ENCODE data around the gene MRTFB. TPM values are rescaled to one million over a fixed set of nuclear protein-coding genes. Genes with fewer than 3 reads are reported as not detected.

MRTFB gene
- total and polyA plus RNA-seq, 2 donors (not counting 1 experiment from before 2014, with no cell fraction given), result 8.8 to 9.8 TPM

- no peak overlapping the region for H2AFZ ChIP-seq (ENCODE audit: low read length)
- no peaks in the 10 kb centered on the region for H3K4me1 ChIP-seq (ENCODE audit: control insufficient read depth, extremely low read depth, insufficient read depth, low read length)
- H3K9me3 ChIP-seq (ENCODE audit: control insufficient read depth, insufficient read depth, low read depth, low read length), result no peaks in the 10 kb centered on the region
- no peaks in the 10 kb centered on the region for H3K79me2 ChIP-seq (ENCODE audit: control insufficient read depth, insufficient read depth, low read length)
- H3K27me3 ChIP-seq (ENCODE audit: control insufficient read depth, insufficient read depth, low read length), result no peaks in the 10 kb centered on the region
- no peak overlapping the region for H3K27ac ChIP-seq (ENCODE audit: insufficient read depth, low read length)
- no peak for TF ChIP-seq CTCF (conservative IDR thresholded peaks at IDR 0.05 in 1 of 2, IDR thresholded peaks at IDR 0.05 in 1 of 2; ENCODE audit: low read depth in 1 of 2, low read length in 2 of 2)
- TF ChIP-seq EZH2 (IDR thresholded peaks at IDR 0.05; ENCODE audit: low read length, missing control alignments), result no peak
- no peak overlapping the region for H3K4me3 ChIP-seq (replicated peaks in 1 of 4; ENCODE audit: control extremely low read depth in 1 of 4, insufficient read depth in 1 of 4, low read depth in 3 of 4, low read length in 4 of 4)
- no peaks in the 10 kb centered on the region for H3K36me3 ChIP-seq (ENCODE audit: control insufficient read depth, insufficient read depth, low read length)
- no peaks in the 10 kb centered on the region for H4K20me1 ChIP-seq (ENCODE audit: control insufficient read depth, extremely low read depth, insufficient read depth, low read length)
- H3K4me2 ChIP-seq (ENCODE audit: extremely low read depth, insufficient read depth, low read length), result no peak overlapping the region
- H3K9ac ChIP-seq (ENCODE audit: insufficient read depth, low read length), result no peak overlapping the region
- DNase-seq (ENCODE audit: low read depth in 2 of 2), result no peak
These were observed 54.0 kb downstream of the MRTFB start for GRCh38 chr16:14125000-14125681.

- H2AFZ ChIP-seq (ENCODE audit: low read length), result no peak overlapping the region
- no peak overlapping the region for H3K9ac ChIP-seq (ENCODE audit: insufficient read depth, low read length)
- TF ChIP-seq EZH2 (IDR thresholded peaks at IDR 0.05; ENCODE audit: low read length, missing control alignments) (no peak), CTCF (conservative IDR thresholded peaks at IDR 0.05 in 1 of 2, IDR thresholded peaks at IDR 0.05 in 1 of 2; ENCODE audit: low read depth in 1 of 2, low read length in 2 of 2) (no peak)
- no peak overlapping the region for H3K27ac ChIP-seq (ENCODE audit: insufficient read depth, low read length)
- no peaks in the 10 kb centered on the region for H3K9me3 ChIP-seq (ENCODE audit: control insufficient read depth, insufficient read depth, low read depth, low read length)
- no peaks in the 10 kb centered on the region for H3K4me1 ChIP-seq (ENCODE audit: control insufficient read depth, extremely low read depth, insufficient read depth, low read length)
- no peak overlapping the region for H3K4me3 ChIP-seq (replicated peaks in 1 of 4; ENCODE audit: control extremely low read depth in 1 of 4, insufficient read depth in 1 of 4, low read depth in 3 of 4, low read length in 4 of 4)
- H4K20me1 ChIP-seq (ENCODE audit: control insufficient read depth, extremely low read depth, insufficient read depth, low read length), result no peaks in the 10 kb centered on the region
- DNase-seq (ENCODE audit: low read depth in 2 of 2), result peak in 1 of 2 donors; percentile 18
- H3K36me3 ChIP-seq (ENCODE audit: control insufficient read depth, insufficient read depth, low read length), result no peaks in the 10 kb centered on the region
- H3K27me3 ChIP-seq (ENCODE audit: control insufficient read depth, insufficient read depth, low read length), result no peaks in the 10 kb centered on the region
- no peak overlapping the region for H3K4me2 ChIP-seq (ENCODE audit: extremely low read depth, insufficient read depth, low read length)
- no peaks in the 10 kb centered on the region for H3K79me2 ChIP-seq (ENCODE audit: control insufficient read depth, insufficient read depth, low read length)
These were observed 54.6 kb downstream of the MRTFB start for GRCh38 chr16:14125708-14126107.

GRCh38 chr16:14128097-14128496, 57.0 kb downstream of the MRTFB start:
- Histone ChIP-seq H3K36me3 (ENCODE audit: control insufficient read depth, insufficient read depth, low read length) (no peaks in the 10 kb centered on the region), H3K4me3 (replicated peaks in 1 of 4; ENCODE audit: control extremely low read depth in 1 of 4, insufficient read depth in 1 of 4, low read depth in 3 of 4, low read length in 4 of 4) (no peak overlapping the region), H3K4me1 (ENCODE audit: control insufficient read depth, extremely low read depth, insufficient read depth, low read length) (peaks cover 3% of the 10 kb centered on the region), H3K27ac (ENCODE audit: insufficient read depth, low read length) (no peak overlapping the region), H3K79me2 (ENCODE audit: control insufficient read depth, insufficient read depth, low read length) (no peaks in the 10 kb centered on the region), H3K9me3 (ENCODE audit: control insufficient read depth, insufficient read depth, low read depth, low read length) (no peaks in the 10 kb centered on the region), H2AFZ (ENCODE audit: low read length) (no peak overlapping the region), H3K4me2 (ENCODE audit: extremely low read depth, insufficient read depth, low read length) (no peak overlapping the region), H3K27me3 (ENCODE audit: control insufficient read depth, insufficient read depth, low read length) (no peaks in the 10 kb centered on the region), H4K20me1 (ENCODE audit: control insufficient read depth, extremely low read depth, insufficient read depth, low read length) (no peaks in the 10 kb centered on the region), H3K9ac (ENCODE audit: insufficient read depth, low read length) (no peak overlapping the region)
- DNase-seq (ENCODE audit: low read depth in 2 of 2), result no peak
- no peak for TF ChIP-seq EZH2 (IDR thresholded peaks at IDR 0.05; ENCODE audit: low read length, missing control alignments)
- TF ChIP-seq CTCF (conservative IDR thresholded peaks at IDR 0.05 in 1 of 2, IDR thresholded peaks at IDR 0.05 in 1 of 2; ENCODE audit: low read depth in 1 of 2, low read length in 2 of 2), result no peak

Data from fibroblast of lung (primary cell).